ENCODE results near the gene MYO1C.
A peak's percentile ranks its signal among the peaks of the same experiment; 100 is the strongest.

Gene MYO1C

DNA sequence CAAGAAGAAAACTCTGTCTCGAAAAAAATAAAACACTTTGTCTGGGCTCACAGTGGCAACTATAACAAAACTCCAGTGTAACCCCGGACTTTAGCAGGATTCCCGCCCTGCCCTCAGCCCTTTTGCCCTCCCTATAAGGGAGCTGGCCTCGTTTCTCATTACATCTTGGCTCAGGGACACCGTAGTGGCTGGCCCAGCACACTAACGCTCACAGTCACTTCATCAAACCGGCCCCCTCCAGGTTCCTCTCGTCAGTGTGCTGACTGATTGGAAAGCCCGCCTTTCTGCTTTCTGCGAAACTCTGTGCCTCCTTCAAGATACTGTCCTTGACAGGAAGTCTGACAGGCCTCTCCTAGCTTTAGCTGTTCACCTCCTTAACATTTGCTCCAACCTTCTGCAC, 11.2 kb upstream of the MYO1C start:
- Histone ChIP-seq H3K4me3 (ENCODE audit: severe bottlenecking) (no peak overlapping the region), H3K4me1 (ENCODE audit: insufficient read depth, poor library complexity, severe bottlenecking) (no peaks in the 10 kb centered on the region), H3K36me3 (ENCODE audit: low read depth) (no peaks in the 10 kb centered on the region), H3K27ac (ENCODE audit: poor library complexity, severe bottlenecking) (no peak overlapping the region), H3K9me3 (ENCODE audit: severe bottlenecking) (no peaks in the 10 kb centered on the region), H3K27me3 (ENCODE audit: insufficient read depth, poor library complexity, severe bottlenecking) (no peaks in the 10 kb centered on the region)
- TF ChIP-seq, protein P1, sequence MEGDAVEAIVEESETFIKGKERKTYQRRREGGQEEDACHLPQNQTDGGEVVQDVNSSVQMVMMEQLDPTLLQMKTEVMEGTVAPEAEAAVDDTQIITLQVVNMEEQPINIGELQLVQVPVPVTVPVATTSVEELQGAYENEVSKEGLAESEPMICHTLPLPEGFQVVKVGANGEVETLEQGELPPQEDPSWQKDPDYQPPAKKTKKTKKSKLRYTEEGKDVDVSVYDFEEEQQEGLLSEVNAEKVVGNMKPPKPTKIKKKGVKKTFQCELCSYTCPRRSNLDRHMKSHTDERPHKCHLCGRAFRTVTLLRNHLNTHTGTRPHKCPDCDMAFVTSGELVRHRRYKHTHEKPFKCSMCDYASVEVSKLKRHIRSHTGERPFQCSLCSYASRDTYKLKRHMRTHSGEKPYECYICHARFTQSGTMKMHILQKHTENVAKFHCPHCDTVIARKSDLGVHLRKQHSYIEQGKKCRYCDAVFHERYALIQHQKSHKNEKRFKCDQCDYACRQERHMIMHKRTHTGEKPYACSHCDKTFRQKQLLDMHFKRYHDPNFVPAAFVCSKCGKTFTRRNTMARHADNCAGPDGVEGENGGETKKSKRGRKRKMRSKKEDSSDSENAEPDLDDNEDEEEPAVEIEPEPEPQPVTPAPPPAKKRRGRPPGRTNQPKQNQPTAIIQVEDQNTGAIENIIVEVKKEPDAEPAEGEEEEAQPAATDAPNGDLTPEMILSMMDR (IDR thresholded peaks at IDR 0.05; ENCODE audit: poor library complexity, severe bottlenecking) = no peak
- no peak for DNase-seq (ENCODE audit: low spot score)
- no peak for ATAC-seq (ENCODE audit: low read depth)

DNA sequence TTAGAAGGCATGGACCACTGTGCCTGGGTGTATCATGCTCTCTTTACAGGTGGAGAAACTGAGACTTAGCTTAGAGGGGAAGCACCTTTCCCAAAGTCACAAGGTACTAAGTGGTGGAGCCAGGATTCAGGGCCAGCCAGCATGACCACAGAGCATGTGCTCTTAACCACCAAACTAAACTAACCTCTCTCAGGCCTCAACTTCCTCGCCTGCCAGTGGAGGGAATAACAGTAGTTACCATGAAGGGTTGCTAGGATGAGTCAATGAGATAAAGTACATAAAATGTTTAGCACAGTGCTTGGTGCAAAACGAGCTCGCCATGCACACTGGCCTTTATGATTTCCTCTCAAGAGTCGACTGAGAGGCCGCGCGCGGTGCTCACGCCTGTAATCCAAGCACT, 6.4 kb upstream of the MYO1C start:
- H3K27ac ChIP-seq (ENCODE audit: poor library complexity, severe bottlenecking) = peak overlapping the region; percentile 18
- no peaks in the 10 kb centered on the region for H3K9me3 ChIP-seq (ENCODE audit: severe bottlenecking)
- no peak for DNase-seq (ENCODE audit: low spot score)
- TF ChIP-seq, protein P1 (IDR thresholded peaks at IDR 0.05; ENCODE audit: poor library complexity, severe bottlenecking) = no peak
- no peaks in the 10 kb centered on the region for H3K36me3 ChIP-seq (ENCODE audit: low read depth)
- H3K27me3 ChIP-seq (ENCODE audit: insufficient read depth, poor library complexity, severe bottlenecking) = no peaks in the 10 kb centered on the region
- no peak for ATAC-seq (ENCODE audit: low read depth)
- H3K4me3 ChIP-seq (ENCODE audit: severe bottlenecking) = no peak overlapping the region
- H3K4me1 ChIP-seq (ENCODE audit: insufficient read depth, poor library complexity, severe bottlenecking) = no peaks in the 10 kb centered on the region

DNA sequence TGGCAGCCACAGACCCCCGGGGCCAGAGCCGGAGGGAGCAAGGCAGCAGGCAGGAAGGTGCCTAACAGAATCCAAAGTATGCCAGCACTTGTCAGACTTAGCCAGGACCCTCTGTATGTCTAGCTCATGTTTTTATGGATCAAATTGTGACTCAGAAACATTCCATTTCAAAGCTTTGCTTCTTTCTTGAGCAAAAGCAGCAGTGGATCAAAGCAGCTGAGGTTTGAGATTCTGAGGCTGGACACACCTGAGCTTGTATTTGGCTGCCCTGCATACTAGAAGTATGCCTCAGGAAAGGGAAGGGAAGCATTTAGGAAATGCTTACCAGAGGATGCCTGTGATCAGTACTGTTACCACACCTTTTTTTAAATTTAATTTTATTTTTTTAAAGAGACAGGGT, 5.7 kb upstream of the MYO1C start:
- H3K27ac ChIP-seq (ENCODE audit: poor library complexity, severe bottlenecking) = peak overlapping the region; percentile 18
- no peaks in the 10 kb centered on the region for H3K9me3 ChIP-seq (ENCODE audit: severe bottlenecking)
- no peaks in the 10 kb centered on the region for H3K36me3 ChIP-seq (ENCODE audit: low read depth)
- H3K4me3 ChIP-seq (ENCODE audit: severe bottlenecking) = no peak overlapping the region
- TF ChIP-seq, protein P1 (IDR thresholded peaks at IDR 0.05; ENCODE audit: poor library complexity, severe bottlenecking) = no peak
- ATAC-seq (ENCODE audit: low read depth) = peak; percentile 25; the same call in 2 of the 3 replicates
- H3K4me1 ChIP-seq (ENCODE audit: insufficient read depth, poor library complexity, severe bottlenecking) = no peaks in the 10 kb centered on the region
- no peaks in the 10 kb centered on the region for H3K27me3 ChIP-seq (ENCODE audit: insufficient read depth, poor library complexity, severe bottlenecking)
- no peak for DNase-seq (ENCODE audit: low spot score)

DNA sequence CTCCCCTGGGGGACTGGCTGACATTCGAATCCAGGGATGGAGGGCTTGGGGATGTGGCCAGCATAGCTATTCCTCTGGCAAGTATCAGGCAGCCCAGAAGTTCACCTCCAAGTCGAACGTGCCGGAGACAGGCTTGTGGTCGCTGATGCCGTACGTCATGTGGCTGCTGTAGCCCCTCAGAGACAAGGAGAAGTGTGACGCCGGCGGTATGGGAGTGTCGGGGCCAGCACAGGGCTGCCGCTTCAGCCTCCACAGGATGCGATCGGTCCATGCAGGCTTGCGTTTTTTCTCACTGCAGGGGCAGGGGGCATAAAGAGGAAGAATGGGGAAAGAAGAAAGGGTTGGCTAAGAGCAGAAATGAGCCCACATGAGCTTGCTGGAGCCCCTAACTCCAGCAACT, 5.3 kb upstream of the MYO1C start:
- DNase-seq (ENCODE audit: low spot score) (no peak), ATAC-seq (ENCODE audit: low read depth) (no peak)
- no peaks in the 10 kb centered on the region for H3K27me3 ChIP-seq (ENCODE audit: insufficient read depth, poor library complexity, severe bottlenecking)
- peak overlapping the region; percentile 18 for H3K27ac ChIP-seq (ENCODE audit: poor library complexity, severe bottlenecking)
- TF ChIP-seq, protein P1 (IDR thresholded peaks at IDR 0.05; ENCODE audit: poor library complexity, severe bottlenecking) = no peak
- no peaks in the 10 kb centered on the region for H3K36me3 ChIP-seq (ENCODE audit: low read depth)
- H3K4me3 ChIP-seq (ENCODE audit: severe bottlenecking) = no peak overlapping the region
- no peaks in the 10 kb centered on the region for H3K4me1 ChIP-seq (ENCODE audit: insufficient read depth, poor library complexity, severe bottlenecking)
- no peaks in the 10 kb centered on the region for H3K9me3 ChIP-seq (ENCODE audit: severe bottlenecking)

DNA sequence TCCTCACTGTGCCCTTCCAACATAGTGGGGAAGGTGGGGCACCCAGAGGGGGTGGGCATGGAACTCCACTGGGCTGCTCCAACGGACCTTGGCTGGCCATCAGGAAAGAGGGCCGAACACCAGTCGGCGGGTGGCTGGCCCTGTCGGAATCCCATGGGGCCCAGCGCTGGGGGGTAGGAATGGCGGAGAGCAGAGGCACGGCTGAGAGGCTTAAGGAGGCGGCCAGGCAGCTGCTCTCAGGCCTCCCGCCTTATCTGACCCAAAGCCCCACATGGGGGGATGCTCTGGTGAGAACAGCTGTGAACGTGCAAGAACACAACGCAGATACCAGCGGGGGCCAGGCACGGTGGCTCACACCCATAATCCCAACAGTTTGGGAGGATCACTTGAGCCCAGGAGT, 4.4 kb upstream of the MYO1C start:
- no peaks in the 10 kb centered on the region for H3K36me3 ChIP-seq (ENCODE audit: low read depth)
- H3K9me3 ChIP-seq (ENCODE audit: severe bottlenecking) = no peaks in the 10 kb centered on the region
- H3K4me1 ChIP-seq (ENCODE audit: insufficient read depth, poor library complexity, severe bottlenecking) = no peaks in the 10 kb centered on the region
- DNase-seq (ENCODE audit: low spot score) = no peak
- no peak overlapping the region for H3K27ac ChIP-seq (ENCODE audit: poor library complexity, severe bottlenecking)
- H3K27me3 ChIP-seq (ENCODE audit: insufficient read depth, poor library complexity, severe bottlenecking) = no peaks in the 10 kb centered on the region
- ATAC-seq (ENCODE audit: low read depth) = no peak
- TF ChIP-seq, protein P1 (IDR thresholded peaks at IDR 0.05; ENCODE audit: poor library complexity, severe bottlenecking) = no peak
- H3K4me3 ChIP-seq (ENCODE audit: severe bottlenecking) = no peak overlapping the region

Data from RWPE2 (cell line).